Endothelial cell of umbilical vein (primary cell): Measurements from ENCODE around the gene EIF4A2. TPM values are rescaled to one million over a fixed set of nuclear protein-coding genes. Genes with fewer than 3 reads are reported as not detected.

ENCODE experiments used
- BruUV-seq: library from RNA; stranded (reverse); fragments of 400-500 nt; replicated peaks from 2 replicates; lab custom pipeline; 2021; lab: Mats Ljungman, UMichigan
- CTCF ChIA-PET: fragments of 300-600, 350-600 bp; sonication (Branson Sonifier 250); formaldehyde crosslinking; loops from one replicate; lab custom pipeline; 2021; ENCODE audit warnings: antibody characterized with exemption, inconsistent platforms; lab: Charles Lee
- POLR2A ChIA-PET: fragments of 300-600, 350-600 bp; sonication (Branson Sonifier 250); formaldehyde crosslinking; loops from one replicate; lab custom pipeline; 2021; ENCODE audit warnings: antibody characterized with exemption, inconsistent platforms; lab: Charles Lee
- DNase-seq: peaks from one replicate; pipeline ENCODE4 v3.0.0-alpha.2; 2011; ENCODE audit warnings: low read depth, low spot score
- FAIRE-seq: peaks from 2 replicates; lab custom pipeline; 2011; peaks lifted over from hg19 to GRCh38; lab: Jason Lieb, UNC
- H2AFZ ChIP-seq: 2 replicates; pipeline ENCODE4 v1.6.0; 2012; ENCODE audit warnings: low read depth, low read length, control low read depth, inconsistent platforms
- H3K27ac ChIP-seq: 2 replicates; pipeline ENCODE4 v1.5.1; 2011; ENCODE audit warnings: low read depth, mild to moderate bottlenecking, control low read depth, low read length, moderate library complexity; ENCODE audit not compliant: insufficient read depth
- H3K27me3 ChIP-seq, 2 experiments: 2 replicates each; pipeline versions ENCODE4 v1.6.0 to v1.6.1; 2011; ENCODE audit warnings: low read length in 2 of 2, mixed read lengths in 1 of 2; ENCODE audit not compliant: control insufficient read depth in 2 of 2, insufficient read depth in 2 of 2
- H3K36me3 ChIP-seq, 2 experiments: 2 replicates in 1 of 2; 3 replicates in 1 of 2; pipeline ENCODE4 v1.5.1; 2011; ENCODE audit warnings: low read length in 2 of 2, mild to moderate bottlenecking in 1 of 2, moderate library complexity in 1 of 2; ENCODE audit not compliant: control insufficient read depth in 2 of 2, insufficient read depth in 2 of 2; ENCODE audit errors: extremely low read depth in 1 of 2
- H3K4me1 ChIP-seq: 3 replicates; pipeline ENCODE4 v1.5.1; 2011; ENCODE audit warnings: mild to moderate bottlenecking, low read length; ENCODE audit not compliant: control insufficient read depth, insufficient read depth; ENCODE audit errors: extremely low read depth
- H3K4me2 ChIP-seq: 2 replicates; pipeline ENCODE4 v1.6.1; 2011; ENCODE audit warnings: low read length, control low read depth, mixed read lengths; ENCODE audit not compliant: insufficient read depth
- H3K4me3 ChIP-seq, 3 experiments: fragments of 200-600 bp in 1 of 3; sonication (generic), shearing (Covaris generic) in 1 of 3; replicated peaks in 1 of 3; 2 replicates each; pipeline ENCODE4 v1.5.1; 2011 to 2016; ENCODE audit warnings: control low read depth in 3 of 3, low read length in 3 of 3, mild to moderate bottlenecking in 2 of 3, inconsistent platforms in 1 of 3, low read depth in 1 of 3, moderate library complexity in 1 of 3; ENCODE audit not compliant: insufficient read depth in 1 of 3
- H3K79me2 ChIP-seq: 2 replicates; pipeline ENCODE4 v1.6.0; 2012; ENCODE audit warnings: low read length, inconsistent platforms; ENCODE audit not compliant: control insufficient read depth, insufficient read depth
- H3K9ac ChIP-seq: replicated peaks from 2 replicates; pipeline ENCODE3; 2011; ENCODE audit warnings: low read length, control low read depth; ENCODE audit not compliant: insufficient read depth; ENCODE audit errors: extremely low read depth
- H3K9me1 ChIP-seq: replicated peaks from 3 replicates; pipeline ENCODE4 v1.6.0; 2011; ENCODE audit warnings: mild to moderate bottlenecking, low read length; ENCODE audit not compliant: control insufficient read depth, insufficient read depth; ENCODE audit errors: extremely low read depth
- H3K9me3 ChIP-seq: replicated peaks from 2 replicates; pipeline ENCODE4 v1.5.1; 2012; ENCODE audit warnings: low read length, inconsistent platforms; ENCODE audit not compliant: control insufficient read depth, insufficient read depth
- H4K20me1 ChIP-seq: replicated peaks from 2 replicates; pipeline ENCODE3; 2011; ENCODE audit warnings: mild to moderate bottlenecking, low read length; ENCODE audit not compliant: control insufficient read depth, insufficient read depth; ENCODE audit errors: extremely low read depth
- EZH2 ChIP-seq: IDR thresholded peaks from 2 replicates; pipeline ENCODE4 v1.6.1; 2012; ENCODE audit warnings: borderline replicate concordance, low read depth, mild to moderate bottlenecking, moderate library complexity, low read length, inconsistent platforms; ENCODE audit not compliant: severe bottlenecking
- FOS ChIP-seq: IDR thresholded peaks from 2 replicates; pipeline ENCODE4 v1.6.1; 2011; ENCODE audit warnings: mild to moderate bottlenecking, low read length, moderate library complexity, borderline replicate concordance; ENCODE audit not compliant: insufficient read depth
- GATA2 ChIP-seq: IDR thresholded peaks from 2 replicates; pipeline ENCODE4 v1.7.0; 2011; ENCODE audit warnings: low read depth, mild to moderate bottlenecking, moderate library complexity, mixed read lengths, low read length; ENCODE audit not compliant: insufficient read length, insufficient read depth
- JUN ChIP-seq: IDR thresholded peaks from 2 replicates; pipeline ENCODE4 v1.6.1; 2011; ENCODE audit warnings: borderline replicate concordance, low read depth; ENCODE audit not compliant: insufficient read length, insufficient read depth
- MYC ChIP-seq: IDR thresholded peaks from one replicate; pipeline ENCODE4 v1.6.1; 2011; ENCODE audit warnings: mild to moderate bottlenecking, low read depth, low read length
- POLR2A ChIP-seq: IDR thresholded peaks from 2 replicates; pipeline ENCODE4 v1.6.1; 2012; ENCODE audit warnings: low read depth, mild to moderate bottlenecking, control low read depth, low read length
- POLR2AphosphoS5 ChIP-seq: IDR thresholded peaks from 2 replicates; pipeline ENCODE4 v1.6.1; 2012; ENCODE audit warnings: low read depth, mild to moderate bottlenecking, control low read depth, low read length, moderate library complexity; ENCODE audit not compliant: insufficient read depth
- dilution Hi-C: fragments of 300-500 bp; cut with MboI; formaldehyde crosslinking; loops from one replicate; pipeline ENCODE4 v1.15.0; 2019; ENCODE audit warnings: low sequenced_read_pairs; ENCODE audit not compliant: extremely low pct_ligation_motif_present
- intact Hi-C: fragments of 100-400 bp; cut with micrococcal nuclease; formaldehyde crosslinking; loops from one replicate; pipeline ENCODE4 v1.10.0; 2022
- polyA plus RNA-seq, 4 experiments: library from polyadenylated mRNA; depleted of rRNA in 3 of 4; stranded (reverse) in 3 of 4; unstranded in 1 of 4; fragments of >200 nt; gene quantifications; 2 replicates each; pipeline versions ENCODE4 v1.2.1 to v1.2.3, GENCODE V29; 2011 to 2012; ENCODE audit warnings: missing spikeins in 1 of 4
- total RNA-seq: library from RNA; stranded (reverse); gene quantifications from 2 replicates; pipeline ENCODE4 v1.2.3, GENCODE V29; 2021
- TF ChIP-seq, protein P1 (sequence below), 2 donors: IDR thresholded peaks; 1 replicate in 1 of 2; 2 replicates in 1 of 2; pipeline ENCODE4 v1.5.1; 2011; ENCODE audit warnings: low read length in 2 of 2, mild to moderate bottlenecking in 2 of 2, moderate library complexity in 2 of 2, control low read depth in 1 of 2, inconsistent platforms in 1 of 2, low read depth in 1 of 2; ENCODE audit not compliant: insufficient read depth in 1 of 2; ENCODE audit errors: extremely low read depth in 1 of 2
- TF ChIP-seq, protein P2 (sequence below): IDR thresholded peaks from 2 replicates; pipeline ENCODE4 v1.6.1; 2011; ENCODE audit not compliant: insufficient read depth, insufficient read length

Gene EIF4A2
- total and polyA plus RNA-seq, 2 donors (not counting 3 experiments of a cell fraction or from before 2014, with no cell fraction given) = 282 to 401 TPM

DNA sequence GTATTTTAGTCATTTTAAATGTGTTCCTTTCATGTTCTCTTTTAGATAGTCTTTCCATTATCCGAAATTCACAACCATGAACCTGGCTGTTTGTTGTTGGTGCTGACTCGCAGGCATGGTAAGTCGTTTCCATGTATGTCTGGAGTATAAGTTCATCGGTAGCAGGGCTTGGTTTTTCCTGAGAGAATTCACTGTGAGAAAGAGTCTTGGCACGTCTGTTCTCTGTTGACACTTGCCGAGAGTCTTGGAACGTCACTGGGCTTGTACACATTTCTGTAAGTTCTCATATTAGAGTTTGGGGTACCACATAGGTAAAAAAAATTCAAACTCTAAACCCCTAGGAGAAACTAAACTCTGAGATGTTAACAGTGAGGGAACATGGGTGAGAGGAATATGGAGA lies 29.4 kb upstream of the EIF4A2 start:
- Histone ChIP-seq H3K27me3 (no peaks in the 10 kb centered on the region), H3K9me3 (no peaks in the 10 kb centered on the region), H3K4me2 (no peak overlapping the region), H3K4me1 (peaks cover 4% of the 10 kb centered on the region), H3K36me3 (no peaks in the 10 kb centered on the region), H2AFZ (no peak overlapping the region), H3K79me2 (no peaks in the 10 kb centered on the region), H3K9me1 (no peaks in the 10 kb centered on the region), H3K9ac (no peak overlapping the region), H4K20me1 (no peaks in the 10 kb centered on the region), H3K27ac (no peak overlapping the region), H3K4me3 (no peak overlapping the region)
- dilution Hi-C loops = no loop called here
- no TSS peak for BruUV-seq
- CTCF ChIA-PET = interaction anchor here (1.4 kb wide), 1 partner anchor 31 kb away, joined by 3 read pairs; no protein-coding TSS in a partner anchor
- POLR2A ChIA-PET = no interaction called here
- DNase-seq (no peak), FAIRE-seq (no peak)
- TF ChIP-seq EZH2 (no peak), MYC (no peak), GATA2 (no peak), POLR2A (no peak), FOS (no peak), POLR2AphosphoS5 (no peak), JUN (no peak)
- TF ChIP-seq, protein P1, sequence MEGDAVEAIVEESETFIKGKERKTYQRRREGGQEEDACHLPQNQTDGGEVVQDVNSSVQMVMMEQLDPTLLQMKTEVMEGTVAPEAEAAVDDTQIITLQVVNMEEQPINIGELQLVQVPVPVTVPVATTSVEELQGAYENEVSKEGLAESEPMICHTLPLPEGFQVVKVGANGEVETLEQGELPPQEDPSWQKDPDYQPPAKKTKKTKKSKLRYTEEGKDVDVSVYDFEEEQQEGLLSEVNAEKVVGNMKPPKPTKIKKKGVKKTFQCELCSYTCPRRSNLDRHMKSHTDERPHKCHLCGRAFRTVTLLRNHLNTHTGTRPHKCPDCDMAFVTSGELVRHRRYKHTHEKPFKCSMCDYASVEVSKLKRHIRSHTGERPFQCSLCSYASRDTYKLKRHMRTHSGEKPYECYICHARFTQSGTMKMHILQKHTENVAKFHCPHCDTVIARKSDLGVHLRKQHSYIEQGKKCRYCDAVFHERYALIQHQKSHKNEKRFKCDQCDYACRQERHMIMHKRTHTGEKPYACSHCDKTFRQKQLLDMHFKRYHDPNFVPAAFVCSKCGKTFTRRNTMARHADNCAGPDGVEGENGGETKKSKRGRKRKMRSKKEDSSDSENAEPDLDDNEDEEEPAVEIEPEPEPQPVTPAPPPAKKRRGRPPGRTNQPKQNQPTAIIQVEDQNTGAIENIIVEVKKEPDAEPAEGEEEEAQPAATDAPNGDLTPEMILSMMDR (IDR thresholded peaks at IDR 0.05; ENCODE audit: extremely low read depth in 1 of 2, insufficient read depth in 1 of 2, low read depth in 1 of 2, low read length in 2 of 2) = no peak
- TF ChIP-seq, protein P2, sequence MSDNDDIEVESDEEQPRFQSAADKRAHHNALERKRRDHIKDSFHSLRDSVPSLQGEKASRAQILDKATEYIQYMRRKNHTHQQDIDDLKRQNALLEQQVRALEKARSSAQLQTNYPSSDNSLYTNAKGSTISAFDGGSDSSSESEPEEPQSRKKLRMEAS = no peak
- intact Hi-C loops = no loop called here
